H9 (cell line): ENCODE data around the gene ZNF687. TPM values are rescaled to one million over a fixed set of nuclear protein-coding genes. Genes with fewer than 3 reads are reported as not detected.

Experiments
- DNase-seq: peaks from one replicate; pipeline ENCODE4 v3.0.0-alpha.2; 2017
- H2AFZ ChIP-seq: one replicate; pipeline ENCODE4 v1.6.1; 2013; ENCODE audit warnings: mild to moderate bottlenecking, low read length, control low read depth, moderate library complexity
- H2AK5ac ChIP-seq: 2 replicates; pipeline ENCODE4 v1.6.1; 2013; ENCODE audit warnings: low read length, control low read depth, mixed read lengths; ENCODE audit not compliant: insufficient read length
- H2BK120ac ChIP-seq: one replicate; pipeline ENCODE4 v1.6.1; 2013; ENCODE audit warnings: low read depth, mild to moderate bottlenecking, low read length, control low read depth, inconsistent platforms; ENCODE audit not compliant: poor library complexity, severe bottlenecking
- H2BK12ac ChIP-seq: 2 replicates; pipeline ENCODE4 v1.6.1; 2013; ENCODE audit warnings: low read length, control low read depth, mixed read lengths, low read depth; ENCODE audit not compliant: insufficient read length
- H2BK15ac ChIP-seq: 2 replicates; pipeline ENCODE4 v1.6.1; 2013; ENCODE audit warnings: low read depth, low read length, control low read depth
- H2BK20ac ChIP-seq: one replicate; pipeline ENCODE4 v1.6.1; 2013; ENCODE audit warnings: low read depth, mild to moderate bottlenecking, low read length, control low read depth, inconsistent platforms; ENCODE audit not compliant: poor library complexity, severe bottlenecking
- H2BK5ac ChIP-seq: 2 replicates; pipeline ENCODE4 v1.6.1; 2013; ENCODE audit warnings: low read length, control low read depth, mixed read lengths; ENCODE audit not compliant: insufficient read length
- H3K14ac ChIP-seq: 2 replicates; pipeline ENCODE4 v1.6.1; 2013; ENCODE audit warnings: low read length, control low read depth; ENCODE audit not compliant: insufficient read depth
- H3K18ac ChIP-seq: 2 replicates; pipeline ENCODE4 v1.6.1; 2013; ENCODE audit warnings: low read depth, mild to moderate bottlenecking, mixed read lengths, low read length, control low read depth; ENCODE audit not compliant: insufficient read length
- H3K23ac ChIP-seq: 2 replicates; pipeline ENCODE4 v1.6.1; 2013; ENCODE audit warnings: low read length, control low read depth, mixed read lengths, low read depth; ENCODE audit not compliant: insufficient read length
- H3K23me2 ChIP-seq: 2 replicates; pipeline ENCODE4 v1.6.1; 2013; ENCODE audit warnings: low read depth, mild to moderate bottlenecking, mixed read lengths, low read length, control low read depth; ENCODE audit not compliant: insufficient read length, poor library complexity, severe bottlenecking
- H3K27ac ChIP-seq: 2 replicates; pipeline ENCODE4 v1.5.1; 2013; ENCODE audit warnings: low read length, control low read depth, mixed read lengths, low read depth; ENCODE audit not compliant: insufficient read length
- H3K27me3 ChIP-seq: 2 replicates; pipeline ENCODE4 v1.6.1; 2013; ENCODE audit warnings: low read length, control low read depth, inconsistent platforms; ENCODE audit not compliant: insufficient read depth
- H3K4ac ChIP-seq: 2 replicates; pipeline ENCODE4 v1.6.1; 2013; ENCODE audit warnings: low read depth, mild to moderate bottlenecking, control low read depth, inconsistent platforms, low read length, moderate library complexity
- H3K4me1 ChIP-seq: 2 replicates; pipeline ENCODE4 v1.6.1; 2013; ENCODE audit warnings: low read length, control low read depth, inconsistent platforms; ENCODE audit not compliant: insufficient read depth
- H3K4me2 ChIP-seq: 2 replicates; pipeline ENCODE4 v1.6.1; 2013; ENCODE audit warnings: low read length, control low read depth, mixed read lengths; ENCODE audit not compliant: insufficient read length, insufficient read depth
- H3K56ac ChIP-seq: 2 replicates; pipeline ENCODE4 v1.6.1; 2013; ENCODE audit warnings: low read depth, mild to moderate bottlenecking, mixed read lengths, low read length, control low read depth; ENCODE audit not compliant: insufficient read length
- H3K79me1 ChIP-seq: 2 replicates; pipeline ENCODE4 v1.6.1; 2013; ENCODE audit warnings: low read depth, mild to moderate bottlenecking, moderate library complexity, low read length, control low read depth, inconsistent platforms; ENCODE audit not compliant: insufficient read depth, poor library complexity, severe bottlenecking
- H3K79me2 ChIP-seq: 2 replicates; pipeline ENCODE4 v1.6.1; 2013; ENCODE audit warnings: low read length, control low read depth, inconsistent platforms; ENCODE audit not compliant: insufficient read depth
- H3K9ac ChIP-seq: 2 replicates; pipeline ENCODE4 v1.6.1; 2013; ENCODE audit warnings: low read length, control low read depth, mixed read lengths; ENCODE audit not compliant: insufficient read length; ENCODE audit errors: extremely low read depth
- H3K9me3 ChIP-seq: one replicate; pipeline ENCODE4 v1.6.1; 2013; ENCODE audit warnings: low read depth, low read length, inconsistent platforms; ENCODE audit not compliant: control insufficient read depth
- H3T11ph ChIP-seq: one replicate; pipeline ENCODE4 v1.6.1; 2013; ENCODE audit warnings: mild to moderate bottlenecking, low read length, control low read depth, inconsistent platforms
- H4K20me1 ChIP-seq: one replicate; pipeline ENCODE4 v1.6.1; 2013; ENCODE audit not compliant: control insufficient read depth, insufficient read length, insufficient read depth
- H4K5ac ChIP-seq: 2 replicates; pipeline ENCODE4 v1.6.1; 2013; ENCODE audit warnings: low read depth, mild to moderate bottlenecking, mixed read lengths, low read length, control low read depth; ENCODE audit not compliant: insufficient read length
- H4K8ac ChIP-seq: replicated peaks from 2 replicates; pipeline ENCODE4 v1.6.1; 2013; ENCODE audit warnings: low read length, control low read depth, mixed read lengths, low read depth; ENCODE audit not compliant: insufficient read length
- H4K91ac ChIP-seq: 2 replicates; pipeline ENCODE4 v1.6.1; 2013; ENCODE audit warnings: low read depth, mild to moderate bottlenecking, moderate library complexity, mixed read lengths, low read length, control low read depth; ENCODE audit not compliant: insufficient read length
- H3K27ac Mint-ChIP-seq, 3 experiments: 2 replicates in 2 of 3; 3 replicates in 1 of 3; pipeline ENCODE4 v1.8.0; 2020 to 2021; ENCODE audit warnings: mixed read lengths in 3 of 3, mild to moderate bottlenecking in 1 of 3, moderate library complexity in 1 of 3
- H3K27me3 Mint-ChIP-seq: 2 replicates; pipeline ENCODE4 v1.8.0; 2021; ENCODE audit warnings: low read depth, mild to moderate bottlenecking, moderate library complexity, mixed read lengths
- H3K36me3 Mint-ChIP-seq, 3 experiments: 2 replicates in 2 of 3; 3 replicates in 1 of 3; pipeline ENCODE4 v1.8.0; 2020 to 2021; ENCODE audit warnings: low read depth in 3 of 3, mixed read lengths in 3 of 3; ENCODE audit not compliant: insufficient read depth in 1 of 3
- H3K4me1 Mint-ChIP-seq, 2 experiments: 2 replicates each; pipeline ENCODE4 v1.8.0; 2020; ENCODE audit warnings: mixed read lengths in 2 of 2
- H3K4me3 Mint-ChIP-seq, 2 experiments: 2 replicates in 1 of 2; 3 replicates in 1 of 2; pipeline ENCODE4 v1.8.0; 2020 to 2021; ENCODE audit warnings: mild to moderate bottlenecking in 2 of 2, mixed read lengths in 2 of 2, moderate library complexity in 1 of 2
- H3K9me3 Mint-ChIP-seq, 2 experiments: 2 replicates in 1 of 2; 3 replicates in 1 of 2; pipeline ENCODE4 v1.8.0; 2020; ENCODE audit warnings: mild to moderate bottlenecking in 2 of 2, mixed read lengths in 2 of 2, moderate library complexity in 1 of 2
- WGBS: extraction: QIAGEN DNeasy Blood & Tissue Kit; methylation state at CpG from one replicate; pipeline ENCODE4 v1.1.7; 2013; ENCODE audit warnings: missing lambda C conversion rate, low lambda C conversion rate, mixed read lengths; ENCODE audit not compliant: insufficient read length; ENCODE audit errors: extremely low coverage; 5-methylcytosine and 5-hydroxymethylcytosine counted together
- total RNA-seq: library from RNA; stranded (reverse); gene quantifications from 2 replicates; pipeline ENCODE4 v1.2.1, GENCODE V29; 2021
- TF ChIP-seq, protein P1 (sequence below): fragments of 200-600 bp; sonication (generic); conservative IDR thresholded peaks from 3 replicates; pipeline ENCODE4 v1.8.0; 2021; ENCODE audit warnings: antibody characterized with exemption, mild to moderate bottlenecking

The ZNF687 gene
- total RNA-seq, 1 experiment from 2014 or later = 58.2 TPM

- H4K20me1 ChIP-seq = peaks cover 3% of the 10 kb centered on the region
- H3K4me2 ChIP-seq = no peak overlapping the region
- H3T11ph ChIP-seq = no peak overlapping the region
- no peak overlapping the region for H3K56ac ChIP-seq
- no peak overlapping the region for H2AK5ac ChIP-seq
- H3K23ac ChIP-seq = no peak overlapping the region
- no peak overlapping the region for H2BK20ac ChIP-seq
- H4K5ac ChIP-seq = no peak overlapping the region
- H2BK15ac ChIP-seq = no peak overlapping the region
- H3K4me1 Mint-ChIP-seq = peaks cover 30 to 49% of the 10 kb centered on the region in 2 experiments
- H3K18ac ChIP-seq = no peak overlapping the region
- peaks cover 7% of the 10 kb centered on the region; the same call in 1 of the 2 replicates for H3K79me2 ChIP-seq
- H3K14ac ChIP-seq = no peak overlapping the region
- H3K4me1 ChIP-seq = no peaks in the 10 kb centered on the region
- H3K27me3 Mint-ChIP-seq = peaks cover 2% of the 10 kb centered on the region; the same call in 1 of the 2 replicates
- WGBS = no CpG with 5 or more reads among the region's 14 CpGs
- peak overlapping the region in 2 of 3 experiments; percentile 73 to 88; a peak in 4 of 7 replicates for H3K27ac Mint-ChIP-seq
- H3K4me3 Mint-ChIP-seq = no peak overlapping the region
- no peak overlapping the region for H3K4ac ChIP-seq
- no peak overlapping the region for H4K91ac ChIP-seq
- no peaks in the 10 kb centered on the region for H3K9me3 ChIP-seq
- TF ChIP-seq, protein P1, sequence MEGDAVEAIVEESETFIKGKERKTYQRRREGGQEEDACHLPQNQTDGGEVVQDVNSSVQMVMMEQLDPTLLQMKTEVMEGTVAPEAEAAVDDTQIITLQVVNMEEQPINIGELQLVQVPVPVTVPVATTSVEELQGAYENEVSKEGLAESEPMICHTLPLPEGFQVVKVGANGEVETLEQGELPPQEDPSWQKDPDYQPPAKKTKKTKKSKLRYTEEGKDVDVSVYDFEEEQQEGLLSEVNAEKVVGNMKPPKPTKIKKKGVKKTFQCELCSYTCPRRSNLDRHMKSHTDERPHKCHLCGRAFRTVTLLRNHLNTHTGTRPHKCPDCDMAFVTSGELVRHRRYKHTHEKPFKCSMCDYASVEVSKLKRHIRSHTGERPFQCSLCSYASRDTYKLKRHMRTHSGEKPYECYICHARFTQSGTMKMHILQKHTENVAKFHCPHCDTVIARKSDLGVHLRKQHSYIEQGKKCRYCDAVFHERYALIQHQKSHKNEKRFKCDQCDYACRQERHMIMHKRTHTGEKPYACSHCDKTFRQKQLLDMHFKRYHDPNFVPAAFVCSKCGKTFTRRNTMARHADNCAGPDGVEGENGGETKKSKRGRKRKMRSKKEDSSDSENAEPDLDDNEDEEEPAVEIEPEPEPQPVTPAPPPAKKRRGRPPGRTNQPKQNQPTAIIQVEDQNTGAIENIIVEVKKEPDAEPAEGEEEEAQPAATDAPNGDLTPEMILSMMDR = no peak
- no peaks in the 10 kb centered on the region for H3K23me2 ChIP-seq
- no peaks in the 10 kb centered on the region for H3K79me1 ChIP-seq
- no peaks in the 10 kb centered on the region for H3K27me3 ChIP-seq
- DNase-seq = no peak
- H2BK120ac ChIP-seq = no peak overlapping the region
- H4K8ac ChIP-seq = no peak overlapping the region
- H3K27ac ChIP-seq = no peak overlapping the region
- H2AFZ ChIP-seq = no peak overlapping the region
- H3K9ac ChIP-seq = no peak overlapping the region
- no peaks in the 10 kb centered on the region for H3K9me3 Mint-ChIP-seq
- H2BK12ac ChIP-seq = no peak overlapping the region
- peaks cover 60 to 88% (median 87%) of the 10 kb centered on the region in 3 experiments for H3K36me3 Mint-ChIP-seq
- no peak overlapping the region for H2BK5ac ChIP-seq
These were observed 6.4 kb downstream of the ZNF687 start for GRCh38 chr1:151288502-151288901.
